LNCaP clone FGC (cell line): ENCODE data around the gene C1QTNF5.
A peak's percentile ranks its signal among the peaks of the same experiment; 100 is the strongest.

Source experiments
- DNase-seq: peaks from one replicate; pipeline ENCODE4 v3.0.0-alpha.2; 2011; ENCODE audit warnings: low read depth
- H3K4me3 ChIP-seq: 2 replicates; pipeline ENCODE4 v1.5.1; 2011; ENCODE audit warnings: mild to moderate bottlenecking, low read depth, low read length, control low read depth
- TF ChIP-seq, protein P1 (sequence below): IDR thresholded peaks from 2 replicates; pipeline ENCODE4 v1.5.1; 2012; ENCODE audit warnings: mild to moderate bottlenecking; ENCODE audit not compliant: control insufficient read depth, insufficient read depth; ENCODE audit errors: extremely low read depth

The C1QTNF5 gene

GRCh38 chr11:119361941-119362725, 21.4 kb upstream of the C1QTNF5 start:
- TF ChIP-seq, protein P1, sequence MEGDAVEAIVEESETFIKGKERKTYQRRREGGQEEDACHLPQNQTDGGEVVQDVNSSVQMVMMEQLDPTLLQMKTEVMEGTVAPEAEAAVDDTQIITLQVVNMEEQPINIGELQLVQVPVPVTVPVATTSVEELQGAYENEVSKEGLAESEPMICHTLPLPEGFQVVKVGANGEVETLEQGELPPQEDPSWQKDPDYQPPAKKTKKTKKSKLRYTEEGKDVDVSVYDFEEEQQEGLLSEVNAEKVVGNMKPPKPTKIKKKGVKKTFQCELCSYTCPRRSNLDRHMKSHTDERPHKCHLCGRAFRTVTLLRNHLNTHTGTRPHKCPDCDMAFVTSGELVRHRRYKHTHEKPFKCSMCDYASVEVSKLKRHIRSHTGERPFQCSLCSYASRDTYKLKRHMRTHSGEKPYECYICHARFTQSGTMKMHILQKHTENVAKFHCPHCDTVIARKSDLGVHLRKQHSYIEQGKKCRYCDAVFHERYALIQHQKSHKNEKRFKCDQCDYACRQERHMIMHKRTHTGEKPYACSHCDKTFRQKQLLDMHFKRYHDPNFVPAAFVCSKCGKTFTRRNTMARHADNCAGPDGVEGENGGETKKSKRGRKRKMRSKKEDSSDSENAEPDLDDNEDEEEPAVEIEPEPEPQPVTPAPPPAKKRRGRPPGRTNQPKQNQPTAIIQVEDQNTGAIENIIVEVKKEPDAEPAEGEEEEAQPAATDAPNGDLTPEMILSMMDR, result no peak
- no peak for DNase-seq
- 0 out of 2 replicates have a peak overlapping the region, but pooled peaks have one; percentile 9 for H3K4me3 ChIP-seq

DNA sequence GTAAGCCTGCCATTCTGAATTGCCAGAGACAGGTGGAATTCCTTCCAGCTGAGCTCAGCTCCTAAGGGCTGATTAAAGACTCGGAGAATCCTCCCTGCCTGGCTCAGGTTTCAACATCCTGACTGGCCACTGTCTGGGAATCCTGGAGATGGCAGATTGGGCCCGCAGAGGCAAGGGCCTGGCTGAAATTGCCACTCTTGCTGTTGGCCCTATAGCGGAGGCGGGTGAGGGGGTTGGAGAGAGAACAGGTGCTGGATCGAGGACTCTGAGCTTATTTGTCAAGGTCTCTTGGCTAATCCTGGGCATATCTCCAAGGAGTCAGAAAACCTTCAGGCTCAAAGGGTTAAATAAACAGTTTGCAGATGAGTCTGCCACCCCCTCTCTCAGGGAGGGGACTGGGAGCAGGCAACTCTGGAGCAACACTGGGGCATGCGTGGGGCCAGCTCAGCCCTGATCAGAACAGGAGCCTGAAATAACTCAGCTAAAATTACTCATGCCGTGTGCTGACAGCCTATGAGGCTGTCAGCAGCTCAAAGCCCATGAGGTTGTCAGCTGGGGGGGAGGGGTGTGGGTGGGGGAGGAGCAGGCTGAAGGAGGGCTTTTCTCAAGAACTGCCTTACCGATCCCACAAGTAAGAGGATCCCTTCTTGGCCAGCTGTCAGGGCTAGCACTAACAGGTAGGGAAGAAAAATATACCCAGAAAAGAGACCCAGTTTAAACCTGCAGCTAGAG, 20.5 kb upstream of the C1QTNF5 start:
- 0 out of 2 replicates have a peak overlapping the region, but pooled peaks have one; percentile 9 for H3K4me3 ChIP-seq
- TF ChIP-seq, protein P1, result no peak
- peak; percentile 96 for DNase-seq

DNA sequence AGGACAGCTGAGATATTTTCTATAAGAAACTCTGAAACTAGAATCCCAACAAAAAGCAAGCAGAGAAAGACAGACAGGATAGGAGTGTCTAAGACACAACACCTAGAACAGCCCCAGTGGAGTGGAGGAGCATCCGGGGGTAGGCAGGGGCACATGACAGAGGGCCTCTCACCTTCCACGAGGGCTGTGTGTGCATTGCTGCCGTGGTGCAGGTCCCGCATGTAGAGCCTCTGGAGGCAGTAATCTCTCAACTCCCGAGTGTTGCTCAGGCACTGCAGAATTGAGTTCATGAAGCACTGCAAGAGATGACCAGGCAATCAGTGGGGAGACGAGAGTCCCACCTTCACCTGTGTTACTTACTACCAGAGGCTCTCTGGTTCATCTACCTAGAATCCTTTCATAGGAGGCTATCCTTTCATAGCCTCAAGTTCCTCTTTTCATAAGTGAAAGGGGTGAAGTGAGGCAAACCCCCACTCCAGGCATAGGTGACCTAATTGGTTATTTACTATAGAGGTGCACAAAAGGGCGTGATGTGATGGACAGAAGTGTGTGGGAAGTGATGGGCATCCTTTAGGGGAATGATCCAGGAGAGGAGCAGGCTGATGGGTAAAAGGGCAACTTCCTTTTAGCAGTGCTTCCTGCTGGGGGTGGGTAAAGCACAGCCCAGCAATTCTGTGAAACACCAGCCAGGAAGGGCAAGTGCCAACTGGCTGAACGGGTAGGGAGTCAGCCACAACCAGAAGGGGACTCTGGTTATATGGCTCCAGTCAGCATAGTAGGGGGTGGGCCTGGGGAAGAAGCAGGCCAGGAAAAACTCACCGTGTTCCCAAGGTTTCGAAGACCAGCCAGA, 18.9 kb upstream of the C1QTNF5 start:
- TF ChIP-seq, protein P1, result no peak
- DNase-seq, result no peak
- H3K4me3 ChIP-seq, result no peak overlapping the region

DNA sequence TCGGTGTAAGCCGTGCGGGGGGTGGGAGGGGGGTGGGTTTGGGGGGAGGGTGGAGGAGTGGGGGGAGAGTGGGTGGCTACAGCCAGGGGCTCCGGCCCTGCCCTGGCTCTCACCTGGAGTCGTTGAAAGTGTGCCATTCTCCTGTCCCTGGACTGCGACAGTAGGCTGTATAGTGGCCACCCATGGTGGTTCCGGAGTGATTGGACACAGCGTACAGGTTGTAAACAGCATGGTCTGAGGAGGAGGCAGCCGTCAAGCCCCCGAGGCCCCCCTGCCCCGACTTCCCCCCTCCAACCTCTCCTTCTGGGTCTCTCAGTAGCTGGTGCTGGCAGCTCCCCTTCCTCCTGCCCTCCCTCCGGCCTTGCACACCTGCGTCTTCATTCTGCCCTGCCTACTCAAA, 16.4 kb upstream of the C1QTNF5 start:
- H3K4me3 ChIP-seq, result no peak overlapping the region
- no peak for DNase-seq
- TF ChIP-seq, protein P1, result no peak

DNA sequence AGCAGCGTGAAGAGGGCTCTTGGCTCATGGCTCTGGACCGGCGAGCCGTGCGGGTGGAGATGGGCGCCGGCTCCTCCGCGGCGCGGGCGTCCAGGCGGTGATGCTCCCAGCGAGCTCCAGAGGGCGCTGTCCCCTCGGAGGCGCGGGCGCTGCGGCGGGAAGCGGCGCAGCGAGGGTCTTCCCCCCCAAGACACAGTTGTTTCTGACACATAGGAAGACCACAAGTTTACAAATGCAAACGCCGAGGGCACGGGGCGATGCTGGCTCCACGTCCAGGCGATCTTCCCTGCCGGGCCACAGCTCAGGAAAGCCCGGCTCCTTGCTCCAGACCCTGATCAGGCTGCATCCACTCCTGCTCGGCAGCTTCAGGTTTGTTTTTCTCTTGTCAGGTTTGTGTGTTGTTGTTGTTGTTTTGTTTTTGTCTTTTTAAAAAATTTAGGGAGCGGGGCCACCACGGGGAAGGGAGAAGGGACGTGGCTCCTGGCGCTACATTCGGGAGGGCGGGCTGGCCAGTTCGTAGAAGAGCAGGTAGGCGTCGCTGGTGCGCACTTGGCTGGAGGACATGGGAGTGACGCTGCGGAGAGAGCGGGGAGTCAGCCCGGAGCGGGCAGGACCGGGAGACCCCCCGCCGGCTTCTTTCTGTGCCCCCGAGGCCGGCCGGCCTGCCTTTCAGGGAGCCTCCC, 15.8 kb upstream of the C1QTNF5 start:
- TF ChIP-seq, protein P1, result peak; percentile 68
- no peak overlapping the region for H3K4me3 ChIP-seq
- no peak for DNase-seq

- no peak for DNase-seq
- no peak overlapping the region for H3K4me3 ChIP-seq
- TF ChIP-seq, protein P1, result no peak
Measured at GRCh38 chr11:119355091-119355843, 14.6 kb upstream of the C1QTNF5 start.
